HepG2 (cell line): ENCODE results near the gene ORC3. TPM values are rescaled to one million over a fixed set of nuclear protein-coding genes. Genes with fewer than 3 reads are reported as not detected.

Experiments
- FOXO4 ChIP-seq: sonication (generic); formaldehyde crosslinking; conservative IDR thresholded peaks from 2 replicates; pipeline ENCODE4 v1.8.1; 2023; ENCODE audit warnings: missing genetic modification reagents
- SOX6 ChIP-seq, 2 experiments: fragments of 450-650 bp in 1 of 2; sonication (generic) in 1 of 2; formaldehyde crosslinking in 1 of 2; IDR thresholded peaks; 2 replicates each; pipeline versions ENCODE4 v1.4.0 to v1.6.1; 2017 to 2020; ENCODE audit warnings: antibody characterized with exemption in 1 of 2, mild to moderate bottlenecking in 1 of 2, missing genetic modification reagents in 1 of 2
- TBX2 ChIP-seq: sonication (generic); formaldehyde crosslinking; IDR thresholded peaks from 2 replicates; pipeline ENCODE4 v1.5.0; 2020; ENCODE audit warnings: missing genetic modification reagents, mild to moderate bottlenecking, borderline replicate concordance
- YEATS2 ChIP-seq: sonication (generic); formaldehyde crosslinking; IDR thresholded peaks from 2 replicates; pipeline ENCODE4 v1.4.0; 2020; ENCODE audit warnings: missing genetic modification reagents, borderline replicate concordance
- ZGPAT ChIP-seq: IDR thresholded peaks from 2 replicates; pipeline ENCODE4 v1.6.1; 2016; ENCODE audit warnings: mild to moderate bottlenecking
- ZKSCAN1 ChIP-seq: fragments of 150-350 bp; IDR thresholded peaks from 2 replicates; pipeline ENCODE4 v1.6.1; 2014; ENCODE audit warnings: low read length
- ZMYM4 ChIP-seq: sonication (generic); formaldehyde crosslinking; IDR thresholded peaks from 2 replicates; pipeline ENCODE4 v1.8.1; 2023; ENCODE audit warnings: mild to moderate bottlenecking, missing genetic modification reagents
- ZNF326 ChIP-seq: sonication (generic); formaldehyde crosslinking; IDR thresholded peaks from 2 replicates; pipeline ENCODE4 v1.4.0; 2020; ENCODE audit warnings: missing genetic modification reagents, borderline replicate concordance
- polyA plus RNA-seq, 8 experiments: library from polyadenylated mRNA; depleted of rRNA in 3 of 8; stranded (reverse) in 7 of 8; unstranded in 1 of 8; fragments of >200 nt; fragmentation: Illumina TruSeq in 4 of 8; extraction: Trizol in 4 of 8; gene quantifications; 2 replicates each; pipeline versions ENCODE4 v1.2.1 to v1.2.3, GENCODE V29; 2011 to 2016; ENCODE audit warnings: low read depth in 4 of 8, missing spikeins in 1 of 8, mixed read lengths in 1 of 8; ENCODE audit not compliant: insufficient read depth in 1 of 8
- total RNA-seq, 5 experiments: library from RNA; depleted of rRNA; stranded (reverse); fragments of >200 nt; fragmentation: Illumina TruSeq; extraction: Trizol; gene quantifications; 2 replicates each; pipeline ENCODE4 v1.2.3, GENCODE V29; 2016; ENCODE audit warnings: low read depth in 1 of 5
- TF ChIP-seq, protein P1 (sequence below): sonication (generic); formaldehyde crosslinking; IDR thresholded peaks from 2 replicates; pipeline ENCODE4 v1.8.0; 2022; ENCODE audit warnings: low read depth, missing genetic modification reagents

The ORC3 gene
- total and polyA plus RNA-seq, 2 of the 13 experiments (the other 11 are each of a cell fraction or from before 2014, with no cell fraction given): 21.8 to 43.5 TPM

DNA sequence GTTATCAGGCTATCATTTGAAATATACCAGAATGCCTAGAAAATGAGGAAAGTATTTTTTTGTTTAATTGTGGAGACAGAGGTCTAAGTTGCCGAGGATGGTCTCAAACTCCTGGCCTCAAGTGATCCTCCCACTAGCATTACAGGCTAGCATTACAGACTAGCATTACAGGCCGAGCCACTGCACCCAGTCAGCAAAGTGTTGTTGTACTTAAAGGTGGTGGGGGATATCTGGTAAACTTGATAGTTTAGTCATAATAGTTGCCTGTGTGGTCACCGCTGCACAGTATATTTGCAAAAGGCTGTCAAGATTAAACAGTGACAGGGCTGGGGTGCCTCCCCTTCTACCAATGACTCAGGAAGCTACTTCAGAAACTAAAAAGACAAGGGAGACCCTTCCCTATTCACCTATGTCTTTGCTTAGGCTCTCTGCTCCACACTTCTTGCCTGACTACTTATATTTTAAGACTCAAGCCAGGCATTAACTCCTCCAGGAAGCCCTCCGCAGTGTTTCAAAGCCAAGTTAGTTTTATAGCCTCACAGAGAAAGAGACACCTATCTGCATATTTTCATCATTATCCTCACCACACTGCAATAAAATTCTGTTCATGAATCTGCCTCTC is 115.2 kb downstream of the ORC3 start (continued):
- TF ChIP-seq, protein P1, sequence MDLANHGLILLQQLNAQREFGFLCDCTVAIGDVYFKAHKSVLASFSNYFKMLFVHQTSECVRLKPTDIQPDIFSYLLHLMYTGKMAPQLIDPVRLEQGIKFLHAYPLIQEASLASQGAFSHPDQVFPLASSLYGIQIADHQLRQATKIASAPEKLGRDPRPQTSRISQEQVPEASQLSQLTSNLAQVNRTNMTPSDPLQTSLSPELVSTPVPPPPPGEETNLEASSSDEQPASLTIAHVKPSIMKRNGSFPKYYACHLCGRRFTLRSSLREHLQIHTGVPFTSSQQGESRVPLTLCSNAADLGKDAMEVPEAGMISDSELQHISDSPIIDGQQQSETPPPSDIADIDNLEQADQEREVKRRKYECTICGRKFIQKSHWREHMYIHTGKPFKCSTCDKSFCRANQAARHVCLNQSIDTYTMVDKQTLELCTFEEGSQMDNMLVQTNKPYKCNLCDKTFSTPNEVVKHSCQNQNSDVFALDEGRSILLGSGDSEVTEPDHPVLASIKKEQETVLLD (CRISPR knock-in tag): no peak
- TF ChIP-seq ZMYM4 (CRISPR knock-in tag): 0 out of 2 replicates have a peak, but pooled peaks have one; percentile 16
- TF ChIP-seq YEATS2 (CRISPR knock-in tag): 0 out of 2 replicates have a peak, but pooled peaks have one; percentile 39
- TF ChIP-seq ZGPAT (CRISPR knock-in tag): 0 out of 2 replicates have a peak, but pooled peaks have one; percentile 18
- TF ChIP-seq ZKSCAN1: 0 out of 2 replicates have a peak, but pooled peaks have one; percentile 34
- no peak for TF ChIP-seq ZNF326 (CRISPR knock-in tag)
- TF ChIP-seq TBX2 (CRISPR knock-in tag): peak; percentile 40; the same call in 1 of the 2 replicates
- TF ChIP-seq SOX6 (IDR thresholded peaks at IDR 0.05): no peak
- 0 out of 2 replicates have a peak, but pooled peaks have one; percentile 20 for TF ChIP-seq SOX6 (CRISPR knock-in tag; IDR thresholded peaks at IDR 0.05)
- no peak for TF ChIP-seq FOXO4 (CRISPR knock-in tag)
